Measurements from ENCODE around the gene MRPL58.

MRPL58 gene

GRCh38 chr17:75064867-75065561 is 52.5 kb downstream of the MRPL58 start:
- H3K36me3 ChIP-seq (replicated peaks) = peaks cover 39% of the 10 kb centered on the region
- H3K27me3 ChIP-seq (replicated peaks) = no peaks in the 10 kb centered on the region
- in situ Hi-C loops (cut with HindIII; ENCODE audit: low pct_ligation_motif_present, low sequenced_read_pairs) = no loop called here
- DNase-seq = no peak
- H3K27ac ChIP-seq = no peak overlapping the region
- H3K4me3 ChIP-seq (ENCODE audit: low read depth, low read length) = no peak overlapping the region
- TF ChIP-seq CTCF (IDR thresholded peaks at IDR 0.05; ENCODE audit: low read depth, low read length, missing control alignments) = no peak

GRCh38 chr17:75065562-75066151 is 53.2 kb downstream of the MRPL58 start:
- no peak for DNase-seq
- in situ Hi-C loops (cut with HindIII; ENCODE audit: low pct_ligation_motif_present, low sequenced_read_pairs) = no loop called here
- no peak overlapping the region for H3K4me3 ChIP-seq (ENCODE audit: low read depth, low read length)
- H3K27ac ChIP-seq = no peak overlapping the region
- H3K27me3 ChIP-seq (replicated peaks) = no peaks in the 10 kb centered on the region
- peaks cover 34% of the 10 kb centered on the region for H3K36me3 ChIP-seq (replicated peaks)
- no peak for TF ChIP-seq CTCF (IDR thresholded peaks at IDR 0.05; ENCODE audit: low read depth, low read length, missing control alignments)

GRCh38 chr17:75067856-75068255 is 55.4 kb downstream of the MRPL58 start:
- Histone ChIP-seq H3K27ac (no peak overlapping the region), H3K4me3 (ENCODE audit: low read depth, low read length) (no peak overlapping the region), H3K36me3 (replicated peaks) (peaks cover 18% of the 10 kb centered on the region), H3K27me3 (replicated peaks) (no peaks in the 10 kb centered on the region)
- in situ Hi-C loops (cut with HindIII; ENCODE audit: low pct_ligation_motif_present, low sequenced_read_pairs) = no loop called here
- no peak for TF ChIP-seq CTCF (IDR thresholded peaks at IDR 0.05; ENCODE audit: low read depth, low read length, missing control alignments)
- no peak for DNase-seq

- no peak for DNase-seq
- in situ Hi-C loops (cut with HindIII; ENCODE audit: low pct_ligation_motif_present, low sequenced_read_pairs) = no loop called here
- no peak overlapping the region for H3K27ac ChIP-seq
- no peak for TF ChIP-seq CTCF (IDR thresholded peaks at IDR 0.05; ENCODE audit: low read depth, low read length, missing control alignments)
- no peaks in the 10 kb centered on the region for H3K27me3 ChIP-seq (replicated peaks)
- peaks cover 9% of the 10 kb centered on the region for H3K36me3 ChIP-seq (replicated peaks)
- H3K4me3 ChIP-seq (ENCODE audit: low read depth, low read length) = no peak overlapping the region
Observed at GRCh38 chr17:75068750-75069149, 56.3 kb downstream of the MRPL58 start.

- DNase-seq = no peak
- H3K27ac ChIP-seq = no peak overlapping the region
- in situ Hi-C loops (cut with HindIII; ENCODE audit: low pct_ligation_motif_present, low sequenced_read_pairs) = no loop called here
- no peaks in the 10 kb centered on the region for H3K36me3 ChIP-seq (replicated peaks)
- no peak overlapping the region for H3K4me3 ChIP-seq (ENCODE audit: low read depth, low read length)
- H3K27me3 ChIP-seq (replicated peaks) = no peaks in the 10 kb centered on the region
- TF ChIP-seq CTCF (IDR thresholded peaks at IDR 0.05; ENCODE audit: low read depth, low read length, missing control alignments) = peak; percentile 65
Observed at GRCh38 chr17:75069783-75070182, 57.3 kb downstream of the MRPL58 start.

Data from brain microvascular endothelial cell (primary cell).